Ovary (tissue), 9 donors: ENCODE results near the gene APBB1IP. TPM values are rescaled to one million over a fixed set of nuclear protein-coding genes. Genes with fewer than 3 reads are reported as not detected.

ENCODE experiments used
- DNase-seq, 5 donors: peaks; one replicate each; pipeline ENCODE4 v3.0.0-alpha.2; 2019 to 2020
- H3K27ac ChIP-seq, 2 donors: fragments of 200-600 bp; one replicate each; pipeline versions ENCODE4 v1.5.1 to v1.8.0; 2019 to 2022
- H3K27me3 ChIP-seq: fragments of 200-600 bp; one replicate; pipeline ENCODE4 v1.8.0; 2022
- H3K36me3 ChIP-seq: fragments of 200-600 bp; sonication (generic); one replicate; pipeline ENCODE4 v1.5.1; 2019
- H3K4me1 ChIP-seq: one replicate; pipeline ENCODE4 v1.8.1; 2013; ENCODE audit warnings: mild to moderate bottlenecking, moderate library complexity; ENCODE audit not compliant: insufficient read depth
- H3K4me3 ChIP-seq: fragments of 200-600 bp; sonication (generic); one replicate; pipeline ENCODE4 v1.5.1; 2017
- H3K9me3 ChIP-seq, 2 donors: fragments of 200-600 bp in 1 of 2; sonication (generic) in 1 of 2; one replicate each; pipeline versions ENCODE4 v1.5.1 to v1.8.1; 2013 to 2019; ENCODE audit warnings: mild to moderate bottlenecking in 1 of 2, moderate library complexity in 1 of 2
- CTCF ChIP-seq, 3 donors: fragments of 450-650 bp in 2 of 3; fragments of 200-600 bp in 1 of 3; IDR thresholded peaks; one replicate each; pipeline versions ENCODE4 v1.5.1 to v1.8.0; 2016 to 2022; ENCODE audit warnings: antibody characterized with exemption in 3 of 3, mild to moderate bottlenecking in 1 of 3
- EP300 ChIP-seq: sonication (generic); formaldehyde crosslinking; IDR thresholded peaks from one replicate; pipeline ENCODE4 v1.6.1; 2017; ENCODE audit warnings: antibody characterized with exemption
- POLR2A ChIP-seq: fragments of 450-650 bp; IDR thresholded peaks from one replicate; pipeline ENCODE4 v1.6.1; 2017; ENCODE audit warnings: antibody characterized with exemption, mild to moderate bottlenecking, moderate library complexity
- WGBS, 3 donors: extraction: QIAGEN DNeasy Blood & Tissue Kit in 1 of 3; methylation state at CpG; one replicate each; pipeline versions ENCODE4 v1.1.5 to v1.1.7; 2013 to 2017; 5-methylcytosine and 5-hydroxymethylcytosine counted together
- intact Hi-C, 4 donors: fragments of 100-400 bp; cut with DNase I; formaldehyde crosslinking; loops; one replicate each; pipeline versions ENCODE4 v1.11.0 to v1.15.1; 2022 to 2023
- polyA plus RNA-seq, 2 donors: library from polyadenylated mRNA; stranded (reverse); fragments of 200-250 nt in 1 of 2; fragments of 350-450 nt in 1 of 2; fragmentation: Illumina TruSeq in 1 of 2; extraction: RNeasy Lipid Tissue Mini Kit (QIAGEN cat#74804) in 1 of 2; gene quantifications; one replicate each; pipeline ENCODE4 v1.2.3, GENCODE V29; 2013 to 2014
- total RNA-seq, 7 donors: library from RNA; depleted of rRNA in 2 of 7; stranded (reverse); fragments of >200 nt in 2 of 7; fragmentation: NEBNext Ultra II Directional in 3 of 7; extraction: Animal tissue kit (Norgen Biotek cat#: 25700) in 3 of 7; gene quantifications; one replicate each; pipeline versions ENCODE4 v1.1.0 to v1.2.4, GENCODE V29; 2016 to 2023
- donor health status: DM: no; HTN: no; CAD: no; lungs with moderate emphysema.
- donor health status: DM: no; HTN: no; CAD: no.
- donor health status: Bipolar disorder and iron deficiency.
- donor health status: DM: yes; HTN: yes; CAD: no.
- donor health status: DM: no; HTN: no; CAD: no.
- donor health status: DM: yes; HTN: yes; CAD: no.

Gene APBB1IP
- total and polyA plus RNA-seq, 9 donors, result 0.64 to 10.2 (median 1.8) TPM

GRCh38 chr10:26513101-26513500, 75.0 kb downstream of the APBB1IP start:
- H3K27me3 ChIP-seq, result no peaks in the 10 kb centered on the region
- no peak overlapping the region for H3K4me3 ChIP-seq
- WGBS, 3 donors, result 81 to 90% (median 81%) methylated on average over 1 of the region's 1 CpG
- H3K36me3 ChIP-seq, result no peaks in the 10 kb centered on the region
- no peaks in the 10 kb centered on the region for H3K4me1 ChIP-seq
- H3K27ac ChIP-seq, result no peak overlapping the region
- H3K9me3 ChIP-seq, result no peaks in the 10 kb centered on the region
- intact Hi-C loops, result no loop called here
- no peak for DNase-seq
- no peak for TF ChIP-seq CTCF (IDR thresholded peaks at IDR 0.05)
- no peak for TF ChIP-seq POLR2A
- TF ChIP-seq EP300, result no peak

DNA sequence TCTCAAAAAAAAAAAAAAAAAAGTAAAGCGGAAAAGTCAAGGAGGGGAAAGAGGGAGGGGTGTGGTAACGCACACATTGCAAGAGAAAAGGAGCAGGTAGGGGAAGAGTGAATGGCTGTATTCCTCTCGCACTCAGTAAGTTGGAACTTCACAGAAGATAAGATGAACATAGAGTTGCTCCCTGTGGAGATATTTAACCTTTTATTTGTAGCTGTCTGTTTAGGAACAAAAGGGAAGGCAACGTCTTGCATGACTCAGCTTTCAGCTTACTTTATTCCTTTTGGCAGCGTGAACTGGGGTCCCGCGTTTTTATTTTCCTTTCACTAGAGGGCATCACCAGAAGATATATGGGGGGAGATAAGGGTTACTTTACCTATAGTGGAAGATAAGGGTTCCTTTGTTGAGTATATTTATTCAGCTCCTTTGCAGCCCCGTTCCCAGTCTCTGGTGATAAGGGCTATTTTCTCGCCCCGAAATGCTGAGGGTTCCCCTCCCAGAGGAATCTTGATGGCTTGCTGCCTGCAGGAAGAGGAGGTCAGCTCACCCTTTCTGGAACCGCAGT, 78.5 kb downstream of the APBB1IP start:
- no peaks in the 10 kb centered on the region for H3K27me3 ChIP-seq
- no peak for DNase-seq
- intact Hi-C loops, result no loop called here
- no peak overlapping the region for H3K27ac ChIP-seq
- H3K4me3 ChIP-seq, result no peak overlapping the region
- H3K9me3 ChIP-seq, result no peaks in the 10 kb centered on the region
- 7 to 12% (median 8%) methylated on average over 11 of the region's 11 CpGs for WGBS, 3 donors
- no peaks in the 10 kb centered on the region for H3K4me1 ChIP-seq
- H3K36me3 ChIP-seq, result no peaks in the 10 kb centered on the region
- no peak for TF ChIP-seq CTCF (IDR thresholded peaks at IDR 0.05)
- no peak for TF ChIP-seq POLR2A
- TF ChIP-seq EP300, result no peak

GRCh38 chr10:26517141-26517867, 79.2 kb downstream of the APBB1IP start:
- H3K9me3 ChIP-seq, result no peaks in the 10 kb centered on the region
- no peaks in the 10 kb centered on the region for H3K36me3 ChIP-seq
- WGBS, 3 donors, result 71 to 77% (median 72%) methylated on average over 9 of the region's 9 CpGs
- DNase-seq, result no peak
- H3K27me3 ChIP-seq, result no peaks in the 10 kb centered on the region
- no peak for TF ChIP-seq POLR2A
- no peak overlapping the region for H3K27ac ChIP-seq
- intact Hi-C loops, result no loop called here
- no peaks in the 10 kb centered on the region for H3K4me1 ChIP-seq
- H3K4me3 ChIP-seq, result no peak overlapping the region

DNA sequence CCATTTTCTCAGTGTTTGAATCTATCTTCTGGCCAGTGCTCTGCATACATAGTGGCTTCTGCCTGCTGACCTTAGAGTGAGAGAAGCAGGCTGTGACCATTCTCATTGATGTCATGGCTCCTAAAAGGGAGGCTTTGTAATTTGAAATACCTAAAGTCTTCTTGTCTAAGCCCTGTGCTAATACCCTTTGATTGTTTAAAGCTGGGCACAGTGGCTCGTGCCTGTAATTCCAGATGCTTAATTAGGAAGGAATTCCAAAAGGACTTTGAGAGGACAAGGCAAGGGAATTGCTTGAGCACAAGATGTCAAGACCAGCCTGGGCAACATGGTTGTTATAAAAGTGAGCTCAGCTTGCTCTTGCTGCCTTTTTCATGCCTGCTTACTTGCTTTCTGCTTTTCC, 81.7 kb downstream of the APBB1IP start:
- Histone ChIP-seq H3K4me1 (no peaks in the 10 kb centered on the region), H3K9me3 (no peaks in the 10 kb centered on the region), H3K27me3 (no peaks in the 10 kb centered on the region), H3K36me3 (no peaks in the 10 kb centered on the region), H3K27ac (no peak overlapping the region), H3K4me3 (no peak overlapping the region)
- 51 to 52% (median 52%) methylated on average over 1 of the region's 1 CpG for WGBS, 3 donors
- no peak for DNase-seq
- TF ChIP-seq POLR2A (no peak), CTCF (IDR thresholded peaks at IDR 0.05) (no peak), EP300 (no peak)
- intact Hi-C loops, result no loop called here

DNA sequence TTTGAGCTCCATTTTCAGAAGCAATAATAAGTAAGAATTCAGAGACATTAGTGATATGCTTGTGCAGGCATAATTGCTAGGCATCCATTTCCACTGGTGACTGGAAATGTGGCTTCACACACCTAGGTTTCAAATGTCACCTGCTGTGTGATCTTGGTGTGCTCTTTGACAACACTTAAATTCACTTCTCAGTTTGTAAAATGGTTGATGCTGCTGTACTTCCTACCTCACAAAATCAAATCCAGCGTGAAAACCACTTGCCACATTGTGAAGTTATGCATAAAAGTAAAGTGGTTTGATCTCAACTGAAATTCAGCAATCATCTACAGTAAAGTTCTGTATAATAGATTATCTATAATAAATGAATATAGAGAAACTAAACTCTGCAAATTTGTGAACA, 82.4 kb downstream of the APBB1IP start:
- no peak overlapping the region for H3K4me3 ChIP-seq
- H3K27me3 ChIP-seq, result no peaks in the 10 kb centered on the region
- TF ChIP-seq EP300 (no peak), CTCF (IDR thresholded peaks at IDR 0.05) (no peak), POLR2A (no peak)
- 53 to 55% (median 55%) methylated on average over 1 of the region's 1 CpG for WGBS, 3 donors
- H3K9me3 ChIP-seq, result no peaks in the 10 kb centered on the region
- H3K27ac ChIP-seq, result no peak overlapping the region
- no peaks in the 10 kb centered on the region for H3K36me3 ChIP-seq
- H3K4me1 ChIP-seq, result no peaks in the 10 kb centered on the region
- intact Hi-C loops, result no loop called here
- DNase-seq, result no peak
